Stimulated activated naive CD8-positive, alpha-beta T cell treated with anti-CD3 and anti-CD28 coated beads, Interleukin-15, Interleukin-2, amounts not matched to agents 100 ng/mL and 50 ng/mL, for 24 hours (primary cell): ENCODE data around the gene DYRK1A.

Source experiments
- H3K27ac Mint-ChIP-seq: one replicate; pipeline ENCODE4 v1.8.0; 2021; ENCODE audit warnings: mild to moderate bottlenecking, mixed read lengths
- H3K27me3 Mint-ChIP-seq: one replicate; pipeline ENCODE4 v1.8.0; 2021; ENCODE audit warnings: mixed read lengths
- H3K36me3 Mint-ChIP-seq: one replicate; pipeline ENCODE4 v1.8.0; 2021; ENCODE audit warnings: low read depth, mixed read lengths
- H3K4me1 Mint-ChIP-seq: one replicate; pipeline ENCODE4 v1.8.0; 2021; ENCODE audit warnings: low read depth, mixed read lengths
- H3K4me3 Mint-ChIP-seq: one replicate; pipeline ENCODE4 v1.8.0; 2021; ENCODE audit warnings: mild to moderate bottlenecking, mixed read lengths
- H3K9me3 Mint-ChIP-seq: one replicate; pipeline ENCODE4 v1.8.0; 2021; ENCODE audit warnings: mixed read lengths

Gene DYRK1A

DNA sequence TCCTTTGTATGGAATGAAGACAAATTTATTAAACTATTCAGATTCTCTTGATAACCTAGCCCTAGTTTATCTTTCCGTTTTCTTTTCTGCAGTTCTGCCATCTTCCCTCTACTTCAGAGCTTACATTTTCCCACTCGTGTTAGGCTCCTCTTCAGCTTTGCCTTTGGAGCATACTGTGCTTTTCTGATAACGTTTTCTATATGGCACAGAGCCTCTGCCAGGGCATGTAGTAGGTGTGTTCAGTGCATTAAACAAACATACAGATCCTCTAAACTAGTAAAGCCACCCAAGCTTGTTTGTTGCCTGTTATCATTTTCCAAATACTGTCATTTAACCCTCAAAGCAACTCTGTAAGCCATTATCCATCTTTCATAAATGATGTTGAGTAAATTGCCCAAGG, 25.1 kb downstream of the DYRK1A start:
- H3K36me3 Mint-ChIP-seq = peaks cover 6% of the 10 kb centered on the region
- no peaks in the 10 kb centered on the region for H3K9me3 Mint-ChIP-seq
- H3K4me3 Mint-ChIP-seq = no peak overlapping the region
- peak overlapping the region; percentile 6 for H3K27ac Mint-ChIP-seq
- no peaks in the 10 kb centered on the region for H3K27me3 Mint-ChIP-seq
- H3K4me1 Mint-ChIP-seq = peaks cover 88% of the 10 kb centered on the region

DNA sequence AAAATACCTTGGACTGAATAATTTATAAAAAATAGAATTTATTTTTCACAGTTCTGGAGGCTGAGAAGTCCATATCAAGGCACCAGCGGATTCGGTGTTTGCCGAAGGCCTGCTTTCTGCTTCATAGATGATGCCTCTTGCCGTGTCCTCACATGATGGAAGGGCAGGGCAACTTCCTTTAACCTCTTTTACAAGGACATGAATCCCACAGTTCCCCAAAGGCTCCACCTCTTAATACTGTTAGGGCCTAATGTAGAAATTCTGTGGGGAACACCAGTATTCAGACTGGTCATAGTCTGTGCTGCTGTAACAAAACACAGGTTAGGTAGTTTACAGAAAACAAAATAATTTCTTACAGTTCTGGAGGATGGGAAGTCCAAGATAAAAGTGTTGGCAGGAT, 25.9 kb downstream of the DYRK1A start:
- peaks cover 6% of the 10 kb centered on the region for H3K36me3 Mint-ChIP-seq
- H3K4me3 Mint-ChIP-seq = no peak overlapping the region
- H3K27ac Mint-ChIP-seq = no peak overlapping the region
- no peaks in the 10 kb centered on the region for H3K27me3 Mint-ChIP-seq
- H3K9me3 Mint-ChIP-seq = no peaks in the 10 kb centered on the region
- peaks cover 88% of the 10 kb centered on the region for H3K4me1 Mint-ChIP-seq

DNA sequence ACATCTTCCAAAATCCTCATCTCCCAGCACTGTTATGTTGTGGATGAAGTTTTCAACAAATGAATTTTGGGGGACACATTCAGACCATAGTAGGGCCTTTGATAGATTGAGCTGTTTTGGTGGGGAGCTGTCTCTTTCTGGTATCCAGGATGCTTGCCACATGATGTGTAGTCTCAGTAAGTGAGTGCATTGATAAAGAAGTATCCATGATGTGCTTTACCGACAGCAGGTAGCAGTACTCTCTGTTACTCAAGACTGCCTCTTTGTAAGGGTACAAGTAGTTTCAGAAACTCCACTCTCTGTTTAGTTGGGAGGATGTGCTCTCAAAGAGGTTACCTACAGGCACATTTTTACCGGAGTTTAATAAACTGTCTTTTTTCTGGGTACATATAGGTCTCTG, 26.5 kb downstream of the DYRK1A start:
- no peaks in the 10 kb centered on the region for H3K9me3 Mint-ChIP-seq
- no peaks in the 10 kb centered on the region for H3K27me3 Mint-ChIP-seq
- no peak overlapping the region for H3K27ac Mint-ChIP-seq
- H3K36me3 Mint-ChIP-seq = peaks cover 6% of the 10 kb centered on the region
- H3K4me1 Mint-ChIP-seq = peaks cover 86% of the 10 kb centered on the region
- H3K4me3 Mint-ChIP-seq = no peak overlapping the region

DNA sequence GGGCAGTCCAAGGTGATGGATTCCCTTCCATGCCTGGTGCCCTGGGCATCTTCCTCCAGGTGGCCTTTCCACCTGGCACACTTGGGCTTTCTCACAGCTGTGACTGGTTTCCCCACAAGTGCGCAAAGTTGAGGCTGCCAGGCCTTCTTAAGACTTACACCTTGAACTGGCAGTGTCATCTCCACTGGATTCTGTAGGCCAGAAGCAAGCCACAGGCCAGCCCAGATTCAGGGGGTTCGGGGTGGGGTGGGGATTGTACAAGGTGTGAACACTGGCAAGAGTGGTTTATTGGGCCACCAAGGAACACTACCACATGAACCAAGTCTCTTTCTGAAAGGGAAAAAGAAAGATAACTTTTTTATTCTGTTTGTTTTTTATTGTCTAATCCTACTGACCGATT, 27.2 kb downstream of the DYRK1A start:
- peaks cover 88% of the 10 kb centered on the region for H3K4me1 Mint-ChIP-seq
- no peak overlapping the region for H3K4me3 Mint-ChIP-seq
- H3K27me3 Mint-ChIP-seq = no peaks in the 10 kb centered on the region
- H3K27ac Mint-ChIP-seq = no peak overlapping the region
- H3K9me3 Mint-ChIP-seq = no peaks in the 10 kb centered on the region
- H3K36me3 Mint-ChIP-seq = peaks cover 6% of the 10 kb centered on the region

DNA sequence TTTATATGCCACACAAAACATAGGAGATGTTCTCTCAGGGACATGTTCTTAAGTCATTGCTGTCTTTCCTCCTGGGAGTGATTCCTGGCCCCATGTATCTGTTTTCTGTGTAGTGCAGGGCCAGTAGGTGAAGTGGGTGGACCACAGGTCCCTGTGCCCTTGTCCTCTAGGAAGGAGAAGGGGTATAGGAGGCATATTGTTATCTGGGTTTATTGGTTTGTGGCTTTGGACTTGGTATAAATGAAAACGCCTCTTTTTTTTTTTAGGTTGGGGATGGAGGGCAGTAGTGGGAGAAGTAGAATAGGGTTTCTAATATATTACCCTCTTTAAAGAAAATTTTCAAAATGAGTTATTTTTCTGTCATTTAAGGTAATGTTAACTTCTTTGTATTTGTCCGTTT, 29.4 kb downstream of the DYRK1A start:
- peaks cover 5% of the 10 kb centered on the region for H3K9me3 Mint-ChIP-seq
- H3K27ac Mint-ChIP-seq = no peak overlapping the region
- no peak overlapping the region for H3K4me3 Mint-ChIP-seq
- no peaks in the 10 kb centered on the region for H3K27me3 Mint-ChIP-seq
- H3K36me3 Mint-ChIP-seq = peaks cover 4% of the 10 kb centered on the region
- peaks cover 89% of the 10 kb centered on the region for H3K4me1 Mint-ChIP-seq

DNA sequence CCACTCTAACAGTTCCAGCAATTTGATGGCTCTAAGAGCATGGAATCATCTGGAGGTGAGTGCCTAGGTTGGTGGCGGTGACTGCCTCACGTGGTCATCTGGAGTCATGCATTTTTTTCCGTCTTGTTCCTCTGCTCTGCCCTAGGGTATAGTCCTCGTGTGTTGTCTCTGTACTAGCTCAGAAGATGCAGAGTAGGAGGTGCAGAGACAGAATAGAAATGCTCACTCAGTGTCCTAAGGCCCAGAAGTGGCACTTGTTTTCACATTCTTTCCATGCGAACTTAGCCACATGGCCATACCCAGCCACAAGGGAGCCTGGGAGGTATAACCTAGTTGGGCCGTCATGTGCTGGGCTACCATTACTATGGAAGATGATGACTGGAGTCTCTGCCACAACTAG, 30.3 kb downstream of the DYRK1A start:
- Mint-ChIP-seq H3K27ac (no peak overlapping the region), H3K27me3 (no peaks in the 10 kb centered on the region), H3K4me1 (peaks cover 89% of the 10 kb centered on the region), H3K36me3 (peaks cover 12% of the 10 kb centered on the region), H3K4me3 (no peak overlapping the region), H3K9me3 (peaks cover 7% of the 10 kb centered on the region)

DNA sequence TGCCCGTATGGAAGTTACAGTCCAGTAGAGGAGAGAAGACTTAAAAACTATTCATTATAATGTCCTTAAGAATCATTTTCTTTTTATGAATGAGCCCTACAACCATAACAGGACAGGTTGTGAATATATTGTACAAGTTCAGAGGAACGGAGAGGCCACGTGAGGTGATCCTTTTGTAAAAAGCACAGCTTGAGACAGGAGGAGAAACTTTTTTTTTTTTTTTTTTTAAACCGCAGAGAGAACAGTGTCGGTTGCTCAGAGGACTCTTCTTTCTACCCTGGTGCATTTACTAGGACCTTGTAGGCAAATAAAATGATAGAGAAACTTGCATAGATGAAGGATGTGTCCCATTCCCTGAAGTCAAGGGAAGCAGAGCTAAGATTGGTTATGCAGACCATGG, 32.1 kb downstream of the DYRK1A start:
- peak overlapping the region; percentile 8 for H3K4me3 Mint-ChIP-seq
- H3K36me3 Mint-ChIP-seq = peaks cover 28% of the 10 kb centered on the region

DNA sequence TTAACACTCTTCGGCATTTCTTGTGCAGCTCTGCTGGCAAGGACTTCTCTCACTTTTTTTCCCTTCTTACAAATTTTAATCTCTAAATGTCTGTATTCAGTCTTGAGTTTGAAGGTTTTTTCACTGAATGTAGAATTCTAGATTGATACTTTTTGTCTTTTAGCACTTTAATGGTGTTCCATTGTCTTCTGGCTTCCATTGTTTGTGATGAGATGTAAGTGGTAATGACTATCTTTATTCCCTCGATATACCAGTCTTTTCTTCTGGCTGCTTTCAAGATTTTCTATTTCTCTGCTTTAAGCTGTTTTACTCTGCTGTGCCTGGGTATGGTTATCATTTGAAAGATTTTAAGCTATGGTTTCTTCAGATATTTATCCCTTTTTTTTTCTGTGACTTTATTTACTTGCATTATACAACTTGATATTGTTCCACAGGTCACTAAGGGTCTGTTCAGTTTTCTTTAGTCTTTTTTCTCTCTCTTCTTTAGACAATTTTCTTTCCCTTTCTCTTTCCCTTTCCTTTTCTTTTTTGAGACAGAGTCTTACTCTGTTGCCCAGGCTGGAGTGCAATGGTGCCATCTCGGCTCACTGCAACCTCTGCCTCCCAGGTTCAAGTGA, 35.8 kb downstream of the DYRK1A start:
- Mint-ChIP-seq H3K4me3 (no peak overlapping the region), H3K36me3 (peaks cover 30% of the 10 kb centered on the region), H3K27ac (no peak overlapping the region), H3K4me1 (peaks cover 95% of the 10 kb centered on the region), H3K27me3 (no peaks in the 10 kb centered on the region), H3K9me3 (peaks cover 15% of the 10 kb centered on the region)

More for the DNA sequence above, 32.1 kb downstream of the DYRK1A start:
- H3K27me3 Mint-ChIP-seq = no peaks in the 10 kb centered on the region
- peaks cover 92% of the 10 kb centered on the region for H3K4me1 Mint-ChIP-seq
- peaks cover 15% of the 10 kb centered on the region for H3K9me3 Mint-ChIP-seq
- H3K27ac Mint-ChIP-seq = peak overlapping the region; percentile 56

DNA sequence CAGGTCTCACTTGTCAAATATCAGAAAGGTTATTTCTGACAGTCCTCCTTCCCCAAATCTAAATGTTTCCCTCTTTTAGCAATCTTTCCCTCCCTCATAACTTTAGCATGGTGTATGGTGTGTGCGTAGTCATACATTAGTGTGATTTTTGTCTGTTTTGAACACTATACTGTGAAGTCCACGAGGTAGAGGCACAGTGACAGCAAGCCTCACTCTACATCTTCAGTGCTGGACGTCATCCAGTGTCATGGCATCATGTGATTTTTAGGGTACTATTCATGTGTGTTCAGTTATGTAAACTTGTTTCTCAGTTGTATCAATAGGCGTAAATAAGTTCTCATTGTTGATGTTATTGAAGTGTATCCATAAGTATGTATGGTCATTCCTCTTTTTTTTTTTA, 39.1 kb downstream of the DYRK1A start:
- no peak overlapping the region for H3K4me3 Mint-ChIP-seq
- H3K27me3 Mint-ChIP-seq = no peaks in the 10 kb centered on the region
- H3K27ac Mint-ChIP-seq = no peak overlapping the region
- peaks cover 12% of the 10 kb centered on the region for H3K9me3 Mint-ChIP-seq
- H3K36me3 Mint-ChIP-seq = peaks cover 31% of the 10 kb centered on the region
- peaks cover 93% of the 10 kb centered on the region for H3K4me1 Mint-ChIP-seq

DNA sequence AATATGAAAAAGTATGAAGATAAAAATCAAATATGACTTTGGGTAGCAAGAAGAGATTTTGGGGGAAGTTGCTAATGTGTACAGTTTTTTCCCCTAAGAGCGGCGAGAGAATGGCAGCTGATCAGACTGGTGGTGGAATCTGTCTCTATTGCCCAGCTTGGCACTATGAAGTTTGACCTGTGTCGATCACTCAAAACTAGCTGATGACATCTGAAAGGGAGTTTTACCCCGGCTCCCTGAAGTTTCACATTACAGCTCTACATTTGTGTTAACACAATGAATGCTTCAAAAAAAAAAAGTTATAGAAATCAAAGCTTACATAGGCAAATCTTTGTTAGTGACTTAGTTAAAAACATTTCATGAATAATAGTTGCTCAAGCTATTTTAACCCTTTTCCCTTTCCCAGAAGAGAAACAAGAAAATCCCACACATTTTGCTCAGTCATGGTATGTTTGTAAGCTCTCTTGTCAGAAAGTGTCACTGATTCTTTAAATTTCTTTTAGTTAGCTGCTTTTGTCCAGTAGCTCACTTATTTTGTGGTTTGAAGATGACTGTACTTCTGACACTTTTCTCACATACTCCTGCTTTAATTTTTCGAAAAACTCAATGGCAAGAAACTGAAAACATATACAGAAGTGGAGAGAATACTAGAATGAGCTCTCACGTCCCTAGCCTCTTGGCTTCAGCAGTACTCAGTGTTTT, 41.3 kb downstream of the DYRK1A start:
- peaks cover 12% of the 10 kb centered on the region for H3K36me3 Mint-ChIP-seq
- peak overlapping the region; percentile 54 for H3K4me3 Mint-ChIP-seq
- H3K27me3 Mint-ChIP-seq = no peaks in the 10 kb centered on the region
- no peaks in the 10 kb centered on the region for H3K9me3 Mint-ChIP-seq
- H3K27ac Mint-ChIP-seq = peak overlapping the region; percentile 57
- peaks cover 90% of the 10 kb centered on the region for H3K4me1 Mint-ChIP-seq

DNA sequence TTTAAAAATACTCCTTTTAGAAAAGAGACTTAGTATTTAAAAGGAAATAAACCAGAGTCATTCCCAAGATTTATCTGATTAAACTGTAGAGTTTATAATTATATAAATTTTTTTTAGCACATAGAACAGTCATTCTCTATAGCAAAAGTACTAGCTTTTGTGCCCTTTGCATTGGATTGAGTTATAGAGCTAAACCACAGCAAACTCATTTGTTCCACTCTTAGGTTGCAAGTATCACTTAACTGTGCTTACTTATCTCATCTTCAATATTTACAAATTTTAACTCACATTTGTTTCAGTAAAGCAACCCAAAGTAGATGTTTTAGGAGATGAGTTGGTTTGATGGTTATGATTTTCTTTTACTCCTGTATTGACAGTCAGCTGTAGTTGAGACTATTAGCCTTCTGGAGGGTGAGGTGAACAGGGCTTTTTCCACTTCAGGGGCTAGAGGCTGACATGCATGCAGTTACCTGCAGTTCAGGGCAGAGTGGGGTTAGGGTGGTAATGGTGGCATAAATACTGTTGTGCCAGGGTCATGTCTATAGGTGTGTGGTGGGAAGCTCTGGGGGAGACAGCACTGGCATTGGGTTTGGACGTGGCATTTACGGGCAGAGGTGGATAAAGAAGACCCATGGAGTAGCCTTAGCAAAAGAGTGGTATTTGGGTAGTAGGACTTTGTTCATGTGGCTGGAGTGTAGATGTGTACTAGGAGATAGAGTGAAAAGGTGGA, 42.1 kb downstream of the DYRK1A start:
- peak overlapping the region; percentile 92 for H3K27ac Mint-ChIP-seq
- peaks cover 89% of the 10 kb centered on the region for H3K4me1 Mint-ChIP-seq
- no peaks in the 10 kb centered on the region for H3K9me3 Mint-ChIP-seq
- no peaks in the 10 kb centered on the region for H3K27me3 Mint-ChIP-seq
- H3K36me3 Mint-ChIP-seq = peaks cover 7% of the 10 kb centered on the region
- peak overlapping the region; percentile 54 for H3K4me3 Mint-ChIP-seq

DNA sequence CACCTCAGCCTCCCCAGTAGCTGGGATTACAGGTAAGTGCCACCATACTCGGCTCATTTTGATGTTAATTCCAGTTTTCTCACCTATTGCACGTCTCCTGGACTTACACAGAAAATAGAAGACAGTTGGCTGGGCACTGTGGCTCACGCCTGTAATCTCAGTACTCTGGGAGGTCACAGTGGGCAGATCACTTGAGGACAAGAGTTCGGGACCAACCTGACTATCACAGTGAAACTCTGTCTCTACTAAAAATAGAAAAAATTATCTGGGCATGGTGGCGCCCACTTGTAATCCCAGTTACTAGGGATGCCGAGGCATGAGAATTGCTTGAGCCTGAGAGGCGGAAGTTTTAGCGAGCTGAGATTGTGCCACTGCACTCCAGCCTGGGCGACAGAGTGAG, 44.1 kb downstream of the DYRK1A start:
- no peak overlapping the region for H3K27ac Mint-ChIP-seq
- peaks cover 5% of the 10 kb centered on the region for H3K36me3 Mint-ChIP-seq
- H3K4me1 Mint-ChIP-seq = peaks cover 89% of the 10 kb centered on the region
- no peak overlapping the region for H3K4me3 Mint-ChIP-seq
- H3K27me3 Mint-ChIP-seq = no peaks in the 10 kb centered on the region
- no peaks in the 10 kb centered on the region for H3K9me3 Mint-ChIP-seq

DNA sequence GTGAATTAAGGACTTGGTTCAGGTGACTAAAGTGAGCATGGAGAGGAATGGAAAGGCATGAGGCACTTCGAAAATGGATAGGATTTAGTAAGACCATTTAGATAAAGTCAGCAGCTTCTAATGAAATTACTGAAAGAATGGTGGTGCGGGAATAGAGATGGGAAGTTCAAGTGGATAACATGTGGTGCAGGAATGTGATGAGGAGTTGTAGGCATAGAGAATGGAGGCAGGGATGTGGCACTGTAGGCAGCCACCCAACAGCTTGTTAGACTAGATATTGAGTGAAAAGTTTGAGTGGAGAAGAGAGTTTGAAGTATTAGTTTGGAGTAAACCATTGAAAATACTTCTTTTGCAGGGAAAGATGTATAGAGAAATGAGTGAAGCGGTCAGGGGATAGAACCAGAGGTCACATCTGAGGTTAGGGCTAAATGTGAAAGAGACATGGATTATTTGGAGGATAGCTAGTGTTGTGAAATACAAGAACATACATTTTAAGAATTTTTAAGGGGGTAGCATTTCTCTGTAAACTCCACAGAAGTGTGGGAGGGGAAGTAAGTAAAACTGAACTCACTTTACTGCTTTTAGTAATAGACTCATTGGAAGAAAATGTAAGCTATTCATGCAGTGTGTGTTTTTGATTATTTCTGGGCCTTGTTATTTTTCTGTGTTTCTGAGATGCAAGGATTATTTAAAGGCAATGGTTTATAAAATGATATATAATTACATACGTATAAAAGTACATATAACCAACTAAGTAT, 46.2 kb downstream of the DYRK1A start:
- H3K4me1 Mint-ChIP-seq = peaks cover 89% of the 10 kb centered on the region
- no peak overlapping the region for H3K4me3 Mint-ChIP-seq
- H3K27ac Mint-ChIP-seq = peak overlapping the region; percentile 19
- no peaks in the 10 kb centered on the region for H3K27me3 Mint-ChIP-seq
- H3K36me3 Mint-ChIP-seq = peaks cover 9% of the 10 kb centered on the region
- H3K9me3 Mint-ChIP-seq = no peaks in the 10 kb centered on the region

DNA sequence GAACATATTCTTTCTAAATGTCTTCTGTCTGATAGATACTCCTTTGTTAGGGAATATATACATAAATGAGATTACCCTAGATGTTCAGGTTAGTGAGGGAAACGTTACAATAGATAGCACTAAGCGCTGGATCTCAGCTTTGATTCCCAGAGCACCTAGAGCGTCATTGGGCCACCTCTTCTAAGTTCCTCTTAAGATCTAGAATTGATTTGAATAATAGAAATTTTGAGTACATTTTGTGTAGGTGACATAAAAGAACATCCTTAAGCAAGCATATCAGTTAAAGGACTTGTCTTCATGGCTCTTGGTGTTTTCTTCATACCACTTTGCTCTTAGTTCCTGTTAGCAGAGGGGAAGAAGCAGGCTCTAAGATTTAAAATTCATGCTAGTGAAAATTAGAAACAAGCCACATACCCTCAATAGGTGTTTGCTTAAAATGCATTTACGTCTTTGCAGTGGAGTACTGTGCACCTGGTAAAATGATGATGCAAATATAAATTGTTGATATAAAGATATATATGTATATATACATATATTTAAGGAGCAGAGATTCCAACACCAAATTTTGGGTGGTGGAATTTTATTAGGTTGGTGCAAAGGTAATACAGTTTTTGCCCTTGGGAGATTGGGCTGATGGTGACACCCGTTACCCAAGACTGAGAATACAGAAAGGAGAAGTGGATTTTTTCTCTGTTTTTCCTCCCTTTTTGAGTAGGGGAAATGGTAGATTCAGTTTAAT, 47.1 kb downstream of the DYRK1A start:
- Mint-ChIP-seq H3K4me3 (no peak overlapping the region), H3K27ac (no peak overlapping the region), H3K4me1 (peaks cover 89% of the 10 kb centered on the region), H3K36me3 (peaks cover 9% of the 10 kb centered on the region), H3K9me3 (no peaks in the 10 kb centered on the region), H3K27me3 (no peaks in the 10 kb centered on the region)
